ENCODE results near the gene FHIT.

GRCh38 chr3:60729056-60729455, 522.2 kb downstream of the FHIT start:
- no peak for TF ChIP-seq POLR2A (IDR thresholded peaks at IDR 0.05; ENCODE audit: low read depth, low read length)
- no peak for TF ChIP-seq CTCF (conservative IDR thresholded peaks at IDR 0.05; ENCODE audit: low read depth, low read length)
- TF ChIP-seq ELK1 (IDR thresholded peaks at IDR 0.05; ENCODE audit: borderline replicate concordance, low read depth, low read length), result no peak
- TF ChIP-seq USF2 (IDR thresholded peaks at IDR 0.05; ENCODE audit: low read depth, low read length), result no peak
